Dedifferentiated amniotic fluid mesenchymal stem cell (primary cell): ENCODE results near the gene GRIN3B.

Experiments used
- DNase-seq: peaks from one replicate; pipeline ENCODE4 v3.0.0-alpha.2; 2016; ENCODE audit errors: extremely low spot score

Gene GRIN3B

DNA sequence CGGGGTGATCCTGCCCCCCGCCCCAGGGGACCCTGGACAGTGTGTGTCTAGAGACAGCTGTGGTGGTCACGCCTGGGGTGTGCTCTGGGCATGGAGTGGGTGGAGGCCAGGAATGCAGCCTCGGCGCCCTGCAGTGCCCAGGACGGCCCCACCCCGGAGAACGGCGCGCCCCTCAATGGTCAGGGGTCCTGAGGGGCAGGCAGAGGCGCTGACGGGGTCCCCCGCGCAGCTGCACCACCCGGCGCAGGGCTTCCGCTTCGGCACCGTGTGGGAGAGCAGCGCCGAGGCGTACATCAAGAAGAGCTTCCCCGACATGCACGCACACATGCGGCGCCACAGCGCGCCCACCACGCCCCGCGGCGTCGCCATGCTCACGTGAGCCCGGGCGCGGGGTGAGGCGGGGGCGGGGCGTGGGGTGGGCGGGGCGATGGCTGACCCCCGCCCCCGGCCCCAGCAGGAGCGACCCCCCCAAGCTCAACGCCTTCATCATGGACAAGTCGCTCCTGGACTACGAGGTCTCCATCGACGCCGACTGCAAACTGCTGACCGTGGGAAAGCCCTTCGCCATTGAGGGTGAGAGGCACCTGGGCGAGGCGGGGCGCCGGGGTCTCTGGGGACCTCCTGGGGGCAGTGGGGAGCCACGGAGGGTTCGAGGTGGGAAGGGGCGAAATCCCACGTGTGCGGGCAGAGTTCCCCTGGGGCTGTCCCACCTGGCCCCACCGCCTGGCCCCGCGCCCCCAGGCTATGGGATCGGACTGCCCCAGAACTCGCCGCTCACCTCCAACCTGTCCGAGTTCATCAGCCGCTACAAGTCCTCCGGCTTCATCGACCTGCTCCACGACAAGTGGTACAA is 7.4 kb downstream of the GRIN3B start:
- no peak for DNase-seq

DNA sequence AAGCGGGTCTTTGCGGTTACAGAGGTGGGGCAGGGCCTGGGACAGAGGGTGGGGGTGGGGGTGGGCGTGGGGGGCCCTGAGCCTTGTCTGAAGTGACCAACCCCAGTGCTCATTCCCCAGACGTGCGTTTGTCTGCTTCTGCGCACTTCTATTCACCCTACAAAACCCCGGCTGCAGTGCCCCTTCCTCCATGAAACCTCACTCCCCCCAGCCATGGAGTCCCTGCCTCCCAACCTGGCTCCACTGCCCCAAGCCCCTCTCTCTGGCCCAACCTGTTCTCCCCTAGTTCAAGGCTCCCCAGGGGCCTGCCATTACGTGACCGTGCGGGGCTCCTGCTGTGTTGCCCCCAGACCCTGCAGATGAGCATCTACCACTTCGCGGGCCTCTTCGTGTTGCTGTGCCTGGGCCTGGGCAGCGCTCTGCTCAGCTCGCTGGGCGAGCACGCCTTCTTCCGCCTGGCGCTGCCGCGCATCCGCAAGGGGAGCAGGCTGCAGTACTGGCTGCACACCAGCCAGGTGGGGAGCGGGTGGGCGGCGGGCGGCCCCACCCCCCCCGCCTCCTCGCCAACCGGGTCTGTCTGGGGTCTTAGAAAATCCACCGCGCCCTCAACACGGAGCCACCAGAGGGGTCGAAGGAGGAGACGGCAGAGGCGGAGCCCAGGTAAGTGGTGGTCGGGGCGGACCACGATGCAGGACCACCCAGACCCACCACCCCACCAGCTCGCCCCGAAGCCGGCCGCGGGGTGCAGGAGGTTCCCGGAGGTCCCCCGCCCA is 8.2 kb downstream of the GRIN3B start:
- DNase-seq = no peak

- no peak for DNase-seq
These were observed 9.1 kb downstream of the GRIN3B start for GRCh38 chr19:1009041-1009980.

DNA sequence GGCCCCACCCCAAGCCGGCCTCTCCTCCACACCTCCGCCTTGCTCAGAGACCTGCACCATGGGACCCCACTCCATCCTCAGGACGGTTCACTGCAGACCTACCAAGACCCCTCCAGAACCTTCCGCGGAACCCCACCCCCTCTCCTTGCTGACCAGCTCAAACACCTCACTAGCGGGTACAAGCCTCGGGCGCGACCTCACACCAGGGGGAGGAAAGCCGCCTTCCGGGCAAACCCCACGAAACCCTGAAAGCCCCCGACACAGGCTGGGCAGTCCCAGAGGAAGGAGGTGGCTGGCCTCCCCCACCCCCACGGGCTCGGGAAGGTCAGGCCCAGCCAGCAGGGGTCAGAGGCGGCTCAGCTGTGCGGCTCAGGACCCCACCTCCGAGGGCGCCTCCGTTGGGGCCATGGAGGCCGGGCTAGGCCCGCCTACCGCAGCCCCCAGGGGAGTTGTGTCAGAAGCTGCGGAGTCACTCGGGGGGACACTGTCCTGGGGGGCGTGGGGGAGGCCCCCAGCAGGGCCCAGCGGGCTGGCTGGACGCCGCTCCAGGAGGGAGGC is 9.8 kb downstream of the GRIN3B start:
- DNase-seq = no peak

- DNase-seq = no peak
These were observed 10.6 kb downstream of the GRIN3B start for GRCh38 chr19:1010586-1011510.

DNA sequence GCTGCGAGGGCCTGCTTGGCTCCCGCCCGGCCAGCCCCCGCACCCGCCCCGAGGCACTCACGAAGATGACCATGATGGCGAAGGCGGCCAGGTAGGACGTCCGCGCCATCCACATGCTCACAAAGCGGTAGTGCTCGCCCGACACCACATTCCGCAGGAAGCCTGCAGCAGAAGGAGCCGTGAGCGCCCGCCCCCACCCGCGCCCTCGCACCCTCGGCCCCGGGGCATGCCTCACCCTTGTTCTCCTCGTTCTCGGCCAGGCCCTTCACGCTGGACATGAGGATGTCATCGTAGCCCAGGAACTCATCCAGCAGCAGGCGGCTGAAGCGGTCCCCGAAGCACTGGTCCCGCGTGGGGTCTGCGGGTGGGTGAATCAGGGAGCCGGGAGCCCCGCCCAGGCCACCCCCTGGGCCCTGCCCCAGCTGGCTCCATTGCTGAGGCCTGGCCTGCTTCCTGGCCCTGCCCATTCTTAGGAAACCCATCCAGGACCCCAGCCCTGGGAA is 11.7 kb downstream of the GRIN3B start:
- DNase-seq = no peak

DNA sequence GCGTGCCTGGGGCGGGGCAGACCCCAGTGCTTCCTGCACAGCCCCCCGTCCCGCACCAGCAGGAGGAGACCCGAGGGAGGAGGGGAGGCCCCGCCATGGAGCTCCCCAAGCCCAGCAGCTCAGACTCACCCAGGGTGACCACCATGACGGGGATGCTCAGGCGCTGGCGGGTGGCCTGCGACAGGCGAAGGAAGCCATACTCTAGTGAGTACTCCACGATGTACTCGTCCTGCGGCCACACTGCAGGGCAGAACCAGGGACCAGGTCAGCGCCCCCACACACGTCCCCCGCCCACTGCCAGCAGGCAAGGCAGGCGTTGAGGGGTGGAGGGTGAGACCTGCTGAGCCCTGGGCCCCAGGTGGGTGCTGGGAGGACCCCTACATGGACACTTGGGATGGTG is 12.1 kb downstream of the GRIN3B start:
- DNase-seq = no peak

- DNase-seq = no peak
These were observed 13.0 kb downstream of the GRIN3B start for GRCh38 chr19:1013218-1013617.

GRCh38 chr19:1014161-1015060 is 14.2 kb downstream of the GRIN3B start:
- no peak for DNase-seq

GRCh38 chr19:1015061-1015781 is 15.0 kb downstream of the GRIN3B start:
- DNase-seq = no peak

- no peak for DNase-seq
These were observed 15.8 kb downstream of the GRIN3B start for GRCh38 chr19:1015782-1016646.

DNA sequence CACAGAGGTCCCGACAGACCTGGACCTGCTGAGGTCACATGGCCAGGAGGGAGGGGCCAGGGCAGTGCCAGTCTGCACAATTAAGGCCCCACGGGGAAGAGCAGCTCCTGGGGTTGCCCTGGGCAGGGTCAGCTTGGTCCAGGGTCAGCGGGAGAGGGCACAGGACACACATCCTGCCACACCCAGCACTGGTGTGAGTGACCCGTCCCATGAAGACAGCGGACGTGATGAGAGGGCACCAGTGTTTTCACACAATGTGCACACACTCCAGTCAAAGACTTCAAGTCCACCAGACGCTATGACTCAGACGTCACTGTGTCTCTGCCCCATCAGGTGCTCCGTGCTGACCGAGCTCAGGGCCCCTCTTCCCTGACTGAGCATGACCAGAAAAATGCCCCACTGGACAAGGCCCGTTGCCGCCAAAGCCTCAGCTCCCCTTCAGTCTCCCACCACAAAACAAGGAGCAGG is 16.5 kb downstream of the GRIN3B start:
- DNase-seq = no peak

DNA sequence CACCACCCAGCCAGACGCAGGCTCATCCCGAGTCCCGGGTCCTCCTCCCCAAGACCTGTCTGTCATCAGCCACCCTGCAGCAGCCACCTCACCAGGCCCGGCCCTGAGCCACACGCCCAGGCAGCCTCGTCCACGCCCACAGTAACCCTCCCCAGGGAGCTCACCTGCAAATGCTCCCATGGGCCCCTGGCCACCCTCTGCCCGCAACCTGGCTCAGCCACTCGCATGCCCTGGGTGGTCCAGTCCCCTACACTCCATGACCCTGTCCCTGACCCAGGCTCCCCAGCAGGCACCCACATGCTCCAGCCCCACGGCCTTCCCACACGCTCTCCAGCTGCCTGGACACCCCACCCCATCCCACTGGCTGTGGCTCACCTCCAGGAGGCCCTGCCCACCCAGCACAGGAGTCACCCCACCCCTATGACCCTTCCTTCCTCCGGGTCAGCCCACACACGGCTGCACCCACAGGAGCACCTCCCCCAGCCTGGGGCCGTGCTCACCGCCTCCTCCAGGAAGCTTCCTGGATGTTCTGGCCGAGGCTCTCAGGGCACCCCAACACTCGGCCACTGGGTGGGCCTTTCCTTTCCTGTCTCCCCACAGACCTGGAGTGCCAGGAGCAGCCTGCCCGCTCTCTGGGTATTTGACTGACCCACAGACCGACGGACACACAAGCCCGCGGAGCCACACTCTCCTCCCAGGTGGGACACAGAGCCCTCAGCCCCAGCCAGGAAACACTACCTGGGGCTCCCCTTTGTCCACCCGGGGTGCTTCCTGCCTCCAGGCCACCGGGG is 17.1 kb downstream of the GRIN3B start:
- DNase-seq = no peak

DNA sequence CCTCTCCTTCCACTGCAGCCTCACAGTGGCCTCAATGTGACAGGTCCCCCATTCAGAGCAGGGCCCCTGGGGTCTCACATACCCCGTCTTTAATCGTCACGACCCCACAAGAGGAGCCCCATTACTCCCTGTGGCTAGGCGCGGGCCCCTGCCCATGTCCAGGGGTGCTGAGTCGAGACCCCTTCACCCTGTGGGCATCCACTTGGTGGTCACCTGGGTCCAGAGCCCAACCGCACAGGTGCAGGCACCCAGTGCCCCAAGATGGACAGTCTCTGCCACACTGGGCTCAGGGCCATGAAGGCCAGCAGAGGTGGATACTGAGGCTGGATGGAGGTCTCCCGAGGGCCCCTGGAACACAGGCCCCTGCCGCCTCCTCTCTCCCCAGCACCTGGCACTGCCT is 17.7 kb downstream of the GRIN3B start:
- no peak for DNase-seq

- no peak for DNase-seq
These were observed 18.2 kb downstream of the GRIN3B start for GRCh38 chr19:1018393-1018792.

DNA sequence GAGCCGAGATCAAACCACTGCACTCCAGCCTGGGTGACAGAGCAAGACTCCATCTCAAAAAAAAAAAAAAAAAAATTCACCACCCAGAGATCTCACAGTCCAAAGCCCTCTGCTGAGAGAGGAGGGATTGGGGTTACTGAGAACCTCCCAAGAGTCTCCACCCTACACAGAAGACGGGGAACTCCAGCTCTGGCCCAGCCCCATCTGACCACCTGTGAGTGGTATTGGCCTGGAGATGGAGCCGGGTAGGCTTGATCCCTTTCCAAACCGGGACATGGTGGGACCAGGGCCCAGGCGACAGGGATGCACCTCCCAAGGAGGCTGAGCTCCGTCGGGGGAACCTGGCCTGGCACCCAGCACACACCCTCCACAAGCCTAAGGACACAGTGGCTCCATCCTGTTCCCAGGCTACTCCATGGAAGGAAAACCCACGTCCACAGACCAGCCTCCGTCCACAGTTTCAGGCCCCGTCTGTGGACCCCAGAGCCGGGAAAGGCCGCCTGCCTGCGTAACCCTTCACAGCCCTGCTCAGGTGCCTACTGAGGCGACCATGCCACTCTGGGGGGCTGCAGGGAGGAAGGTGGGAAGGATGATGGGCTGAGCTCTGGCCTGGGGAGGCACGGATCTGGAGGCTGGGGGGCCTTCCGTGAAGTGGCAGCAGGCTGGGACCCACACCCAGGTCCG is 18.9 kb downstream of the GRIN3B start:
- no peak for DNase-seq
